K562 (cell line): ENCODE measurements around the gene PBX1. TPM values are rescaled to one million over a fixed set of nuclear protein-coding genes. Genes with fewer than 3 reads are reported as not detected.
A peak's percentile ranks its signal among the peaks of the same experiment; 100 is the strongest.

ENCODE experiments used
- ADNP ChIP-seq: fragments of 200-800 bp; sonication (Bioruptor generic); IDR thresholded peaks from 2 replicates; pipeline ENCODE4 v1.6.1; 2016; ENCODE audit warnings: missing genetic modification characterization, missing compliant biosample characterization
- ATF1 ChIP-seq, 2 experiments: fragments of 450-650 bp in 1 of 2; IDR thresholded peaks; 2 replicates each; pipeline ENCODE4 v1.6.1; 2016; ENCODE audit warnings: missing compliant biosample characterization in 1 of 2, missing genetic modification characterization in 1 of 2
- ATF2 ChIP-seq: sonication (generic); formaldehyde crosslinking; IDR thresholded peaks from 2 replicates; pipeline ENCODE4 v1.8.1; 2022; ENCODE audit warnings: missing genetic modification reagents
- ATF7 ChIP-seq: fragments of 450-650 bp; IDR thresholded peaks from 2 replicates; pipeline ENCODE4 v1.7.1; 2014; ENCODE audit warnings: mild to moderate bottlenecking, moderate library complexity
- CBFA2T3 ChIP-seq: fragments of 450-650 bp; IDR thresholded peaks from 2 replicates; pipeline ENCODE4 v1.6.1; 2017
- CREB3 ChIP-seq: fragments of 450-650 bp; conservative IDR thresholded peaks from 2 replicates; pipeline ENCODE4 v1.6.1; 2016; ENCODE audit warnings: missing genetic modification characterization, low read depth, mild to moderate bottlenecking, missing compliant biosample characterization, moderate library complexity
- FOXM1 ChIP-seq, 2 experiments: fragments of 450-650 bp in 1 of 2; sonication (generic) in 1 of 2; formaldehyde crosslinking in 1 of 2; IDR thresholded peaks; 2 replicates each; pipeline versions ENCODE4 v1.6.1 to v1.9.0; 2017 to 2022; ENCODE audit warnings: low read depth in 2 of 2, mild to moderate bottlenecking in 2 of 2, missing genetic modification reagents in 1 of 2, moderate library complexity in 1 of 2
- HCFC1 ChIP-seq: IDR thresholded peaks from 2 replicates; pipeline ENCODE4 v1.6.1; 2012; ENCODE audit warnings: low read depth, low read length, improper control_type of control experiment
- LARP7 ChIP-seq: fragments of 450-650 bp; IDR thresholded peaks from 2 replicates; pipeline ENCODE4 v1.6.1; 2016
- MAFG ChIP-seq: fragments of 450-650 bp; conservative IDR thresholded peaks from 2 replicates; pipeline ENCODE4 v1.6.1; 2016; ENCODE audit warnings: missing genetic modification characterization, missing compliant biosample characterization
- MLX ChIP-seq, 2 experiments: fragments of 450-650 bp in 1 of 2; sonication (generic) in 1 of 2; formaldehyde crosslinking; conservative IDR thresholded peaks; 2 replicates each; pipeline versions ENCODE4 v1.4.0 to v1.8.1; 2020 to 2022; ENCODE audit warnings: mild to moderate bottlenecking in 1 of 2, missing genetic modification reagents in 1 of 2
- NFATC3 ChIP-seq: fragments of 450-650 bp; IDR thresholded peaks from 2 replicates; pipeline ENCODE4 v1.6.1; 2017; ENCODE audit warnings: mild to moderate bottlenecking
- NR2F6 ChIP-seq: fragments of 450-650 bp; formaldehyde crosslinking; IDR thresholded peaks from 2 replicates; pipeline ENCODE4 v1.4.0; 2020; ENCODE audit warnings: mild to moderate bottlenecking
- PPARD ChIP-seq: fragments of 250-450 bp; sonication (Bioruptor Pico); IDR thresholded peaks from 2 replicates; pipeline ENCODE4 v1.8.0; 2022; ENCODE audit warnings: inconsistent platforms, mild to moderate bottlenecking, moderate library complexity
- SMARCE1 ChIP-seq: fragments of 450-650 bp; IDR thresholded peaks from 2 replicates; pipeline ENCODE4 v1.7.1; 2016; ENCODE audit warnings: mild to moderate bottlenecking
- SRSF7 ChIP-seq: fragments of 200-400 bp; formaldehyde crosslinking; optimal IDR thresholded peaks from 2 replicates; pipeline ENCODE3; 2017; ENCODE audit warnings: mild to moderate bottlenecking, low read depth, low read length
- TAF15 ChIP-seq: fragments of 200-400 bp; formaldehyde crosslinking; IDR thresholded peaks from 2 replicates; pipeline ENCODE4 v1.6.1; 2017; ENCODE audit warnings: mild to moderate bottlenecking, low read depth, low read length, moderate library complexity
- TSHZ1 ChIP-seq: fragments of 250-450 bp; sonication (Bioruptor Pico); IDR thresholded peaks from 2 replicates; pipeline ENCODE4 v1.4.0; 2020; ENCODE audit warnings: mild to moderate bottlenecking, moderate library complexity
- ZFPM2 ChIP-seq: fragments of 250-450 bp; sonication (Bioruptor Pico); IDR thresholded peaks from 2 replicates; pipeline ENCODE4 v1.5.1; 2022; ENCODE audit warnings: mild to moderate bottlenecking
- ZNF197 ChIP-seq: fragments of 200-800 bp; sonication (Bioruptor generic); IDR thresholded peaks from 2 replicates; pipeline ENCODE4 v1.6.1; 2016; ENCODE audit warnings: low read depth, missing genetic modification characterization, missing compliant biosample characterization
- ZNF23 ChIP-seq: fragments of 250-450 bp; sonication (Bioruptor Pico); IDR thresholded peaks from 2 replicates; pipeline ENCODE4 v1.4.0; 2020; ENCODE audit warnings: mild to moderate bottlenecking
- ZNF561 ChIP-seq: fragments of 450-650 bp; formaldehyde crosslinking; conservative IDR thresholded peaks from 2 replicates; pipeline ENCODE4 v1.4.0; 2020; ENCODE audit warnings: mild to moderate bottlenecking, moderate library complexity
- polyA plus RNA-seq, 8 experiments: library from polyadenylated mRNA; depleted of rRNA in 4 of 8; stranded (reverse) in 5 of 8; unstranded in 3 of 8; fragments of >200 nt; fragmentation: Nextera tagmentation in 2 of 8; fragmentation: Illumina TruSeq in 1 of 8; extraction: Ambion mirVana in 2 of 8; extraction: Trizol in 1 of 8; gene quantifications; 2 replicates each; pipeline versions ENCODE4 v1.2.1 to v1.2.3, GENCODE V29; 2011 to 2014; ENCODE audit warnings: inconsistent platforms in 1 of 8, missing spikeins in 1 of 8
- total RNA-seq, 7 experiments: library from RNA; depleted of rRNA in 6 of 7; stranded (reverse); fragments of >200 nt in 6 of 7; fragmentation: Illumina TruSeq in 2 of 7; extraction: Trizol in 2 of 7; gene quantifications; 2 replicates each; pipeline versions ENCODE4 v1.2.1 to v1.2.3, GENCODE V29; 2011 to 2021; ENCODE audit warnings: low replicate concordance in 1 of 7

Gene PBX1
- total and polyA plus RNA-seq, 9 of the 15 experiments (the other 6 are each of a cell fraction or from before 2014, with no cell fraction given) = 0.03 to 0.62 (median 0.17) TPM

- no peak for TF ChIP-seq MLX (CRISPR knock-in tag; conservative IDR thresholded peaks at IDR 0.05)
- no peak; the same call in 1 of the 2 replicates for TF ChIP-seq NR2F6 (CRISPR knock-in tag)
- TF ChIP-seq TSHZ1 (CRISPR knock-in tag) = no peak
- peak; percentile 64; the same call in 1 of the 2 replicates for TF ChIP-seq ZNF197 (CRISPR knock-in tag)
- no peak for TF ChIP-seq TAF15
- no peak for TF ChIP-seq SRSF7
- no peak; the same call in 1 of the 2 replicates for TF ChIP-seq MAFG (tag)
- TF ChIP-seq CBFA2T3 = peak; percentile 100
- peak; percentile 68 for TF ChIP-seq ATF7
- no peak for TF ChIP-seq PPARD (CRISPR knock-in tag)
- TF ChIP-seq HCFC1 = no peak
- no peak for TF ChIP-seq LARP7
- peak; percentile 100 for TF ChIP-seq SMARCE1
- peak; percentile 48; the same call in 1 of the 2 replicates for TF ChIP-seq NFATC3
- no peak for TF ChIP-seq ZNF23 (CRISPR knock-in tag)
- no peak for TF ChIP-seq ATF1 (CRISPR knock-in tag; IDR thresholded peaks at IDR 0.05)
- peak; percentile 83 for TF ChIP-seq ATF1 (tag; IDR thresholded peaks at IDR 0.05)
- TF ChIP-seq CREB3 = 0 out of 2 replicates have a peak, but pooled peaks have one; percentile 55
- peak; percentile 99 for TF ChIP-seq FOXM1 (IDR thresholded peaks at IDR 0.05; ENCODE audit: low read depth)
- no peak for TF ChIP-seq FOXM1 (CRISPR knock-in tag; IDR thresholded peaks at IDR 0.05; ENCODE audit: low read depth)
- TF ChIP-seq ZFPM2 = no peak
- no peak for TF ChIP-seq ADNP (tag)
- no peak for TF ChIP-seq ATF2
- no peak for TF ChIP-seq ZNF561
These were observed 153.4 kb downstream of the PBX1 start (continued) for GRCh38 chr1:164712131-164713036.
